Activated CD4-positive, CD25-positive, alpha-beta regulatory T cell treated with anti-CD3 and anti-CD28 coated beads, Interleukin-2, amount 50 U/mL, for 24 hours (primary cell): ENCODE results near the gene OR13C9.
"Not testable (repeated sequence)": the region's sequence is repeated elsewhere in the genome, so short reads cannot be mapped to it uniquely, and the experiment has no call there.

Experiments
- ATAC-seq, 2 donors: fragments of 150-1000 bp; cut with Tn5 transposase; one replicate each; pipeline ENCODE4 v1.10.0; 2021; ENCODE audit warnings: mild to moderate bottlenecking in 1 of 2, moderate library complexity in 1 of 2

OR13C9 gene

GRCh38 chr9:104618104-104618503 lies at the start of gene OR13C9:
OR13C9 (minus strand) TSS chr9:104618204; CDS start chr9:104618204, 0 bp downstream.
- no peak for ATAC-seq

GRCh38 chr9:104658496-104659195 lies 40.6 kb upstream of the OR13C9 start:
- no peak for ATAC-seq

- no peak for ATAC-seq
Observed at GRCh38 chr9:104635456-104635855, 17.5 kb upstream of the OR13C9 start.

GRCh38 chr9:104633976-104634520 lies 16.0 kb upstream of the OR13C9 start:
- ATAC-seq = no peak

GRCh38 chr9:104625964-104626363 lies 8.0 kb upstream of the OR13C9 start:
- ATAC-seq = not testable (repeated sequence)

- no peak for ATAC-seq
Observed at GRCh38 chr9:104617418-104617817, 586 bp downstream of the OR13C9 start.

- ATAC-seq = no peak
Observed at GRCh38 chr9:104611213-104611612, 6.8 kb downstream of the OR13C9 start.

- no peak for ATAC-seq
Observed at GRCh38 chr9:104608336-104608735, 9.7 kb downstream of the OR13C9 start.

- ATAC-seq = no peak
Observed at GRCh38 chr9:104606152-104606551, 11.9 kb downstream of the OR13C9 start.

- not testable (repeated sequence) for ATAC-seq
Observed at GRCh38 chr9:104605527-104605926, 12.5 kb downstream of the OR13C9 start, which contains the start of gene OR13C2. OR13C2 (minus strand) TSS chr9:104605627; CDS start chr9:104605627, 0 bp downstream.

GRCh38 chr9:104604801-104605200 lies 13.2 kb downstream of the OR13C9 start:
- ATAC-seq = no peak

- ATAC-seq = not testable (repeated sequence)
Observed at GRCh38 chr9:104599313-104599712, 18.7 kb downstream of the OR13C9 start, which contains the start of gene OR13C5. OR13C5 (minus strand) TSS chr9:104599413; CDS start chr9:104599413, 0 bp downstream.

- ATAC-seq = not testable (repeated sequence)
Observed at GRCh38 chr9:104598749-104599148, 19.3 kb downstream of the OR13C9 start.

GRCh38 chr9:104589626-104590025 lies 28.4 kb downstream of the OR13C9 start:
- ATAC-seq = no peak

GRCh38 chr9:104586496-104587180 lies 31.4 kb downstream of the OR13C9 start:
- no peak for ATAC-seq

GRCh38 chr9:104580562-104580961 lies 37.4 kb downstream of the OR13C9 start:
- ATAC-seq = no peak

- no peak for ATAC-seq
Observed at GRCh38 chr9:104577263-104577662, 40.7 kb downstream of the OR13C9 start.

GRCh38 chr9:104575456-104575855 lies 42.5 kb downstream of the OR13C9 start:
- no peak for ATAC-seq

- ATAC-seq = no peak
Observed at GRCh38 chr9:104572612-104573011, 45.4 kb downstream of the OR13C9 start.

- no peak for ATAC-seq
Observed at GRCh38 chr9:104568868-104569267, 49.1 kb downstream of the OR13C9 start, which contains the start of gene OR13C8. OR13C8 (plus strand) TSS chr9:104569168; CDS start chr9:104569168, 0 bp downstream.
